OCI-LY7 (cell line): ENCODE results near the gene ARTN. TPM values are rescaled to one million over a fixed set of nuclear protein-coding genes. Genes with fewer than 3 reads are reported as not detected.

Experiments
- BruUV-seq: library from RNA; stranded (reverse); fragments of 400-500 nt; replicated peaks from 2 replicates; lab custom pipeline; 2021; lab: Mats Ljungman, UMichigan
- CTCF ChIA-PET: fragments of 300-600 bp; sonication (Branson Sonifier 250); formaldehyde crosslinking; loops from one replicate; lab custom pipeline; 2022; ENCODE audit warnings: antibody characterized with exemption; ENCODE audit not compliant: unreplicated experiment; lab: Charles Lee
- POLR2A ChIA-PET: fragments of 300-600 bp; sonication (Branson Sonifier 250); formaldehyde crosslinking; loops from one replicate; lab custom pipeline; 2022; ENCODE audit warnings: antibody characterized with exemption; lab: Charles Lee
- DNase-seq: peaks from one replicate; pipeline ENCODE4 v3.0.0-alpha.2; 2015; ENCODE audit warnings: low spot score
- H2AFZ ChIP-seq: fragments of 200-600 bp; sonication (generic), shearing (Covaris generic); 2 replicates; pipeline ENCODE4 v1.6.1; 2014; ENCODE audit warnings: mild to moderate bottlenecking, antibody characterized with exemption, low read length, moderate library complexity
- H3K27ac ChIP-seq: fragments of 200-600 bp; sonication (generic); 2 replicates; pipeline ENCODE4 v1.5.1; 2014; ENCODE audit warnings: mixed run types, low read depth, mild to moderate bottlenecking, moderate library complexity, low read length, inconsistent platforms; ENCODE audit not compliant: poor library complexity, severe bottlenecking
- H3K36me3 ChIP-seq: fragments of 200-600 bp; sonication (generic); 2 replicates; pipeline ENCODE4 v1.6.1; 2014; ENCODE audit warnings: mild to moderate bottlenecking, antibody characterized with exemption, low read length, moderate library complexity, mixed read lengths; ENCODE audit not compliant: insufficient read depth
- H3K4me1 ChIP-seq: fragments of 200-600 bp; sonication (generic); 2 replicates; pipeline ENCODE4 v1.5.1; 2014; ENCODE audit warnings: mild to moderate bottlenecking, low read length; ENCODE audit not compliant: insufficient read depth, poor library complexity, severe bottlenecking
- H3K4me2 ChIP-seq: fragments of 200-600 bp; sonication (generic); 2 replicates; pipeline ENCODE4 v1.6.1; 2014; ENCODE audit warnings: mild to moderate bottlenecking, low read length
- H3K4me3 ChIP-seq: fragments of 200-600 bp; sonication (generic); 2 replicates; pipeline ENCODE4 v1.5.1; 2014; ENCODE audit warnings: mild to moderate bottlenecking, low read depth, low read length; ENCODE audit not compliant: poor library complexity, severe bottlenecking
- H3K79me2 ChIP-seq: fragments of 200-600 bp; sonication (generic); 2 replicates; pipeline ENCODE4 v1.6.1; 2016; ENCODE audit warnings: low read depth, mild to moderate bottlenecking, low read length, moderate library complexity, mixed read lengths; ENCODE audit not compliant: insufficient read depth
- H3K9me2 ChIP-seq: fragments of 200-600 bp; sonication (generic); 2 replicates; pipeline ENCODE4 v1.6.1; 2016; ENCODE audit warnings: mild to moderate bottlenecking, low read length, mixed read lengths; ENCODE audit not compliant: insufficient read depth
- H3K9me3 ChIP-seq: fragments of 200-600 bp; sonication (generic); 2 replicates; pipeline ENCODE4 v1.6.1; 2014; ENCODE audit warnings: mild to moderate bottlenecking, mixed run types, low read length, mixed read lengths
- H4K20me1 ChIP-seq: fragments of 200-600 bp; sonication (generic); 2 replicates; pipeline ENCODE4 v1.6.1; 2014; ENCODE audit warnings: mild to moderate bottlenecking, antibody characterized with exemption, low read length, moderate library complexity, mixed read lengths; ENCODE audit not compliant: insufficient read depth
- EZH2phosphoT487 ChIP-seq: fragments of 200-600 bp; sonication (generic); IDR thresholded peaks from 2 replicates; pipeline ENCODE4 v1.6.1; 2018; ENCODE audit warnings: low read depth, borderline replicate concordance, mild to moderate bottlenecking, mixed run types, antibody characterized with exemption, low read length, moderate library complexity, mixed read lengths
- intact Hi-C: fragments of 100-400 bp; cut with micrococcal nuclease; formaldehyde crosslinking; loops from one replicate; pipeline ENCODE4 v1.10.0; 2022; ENCODE audit not compliant: unreplicated experiment
- total RNA-seq, 2 experiments: library from RNA; depleted of rRNA in 1 of 2; stranded (reverse); fragments of >200 nt in 1 of 2; shearing (Covaris generic) in 1 of 2; gene quantifications; 2 replicates each; pipeline ENCODE4 v1.2.3, GENCODE V29; 2014 to 2022
- TF ChIP-seq, protein P1 (sequence below): fragments of 200-600 bp; sonication (generic); conservative IDR thresholded peaks from 2 replicates; pipeline ENCODE4 v1.5.1; 2014; ENCODE audit warnings: mild to moderate bottlenecking, antibody characterized with exemption, low read length, moderate library complexity, mixed read lengths

Gene ARTN
- total RNA-seq, 2 experiments from 2014 or later: 0.44 to 1.2 TPM

DNA sequence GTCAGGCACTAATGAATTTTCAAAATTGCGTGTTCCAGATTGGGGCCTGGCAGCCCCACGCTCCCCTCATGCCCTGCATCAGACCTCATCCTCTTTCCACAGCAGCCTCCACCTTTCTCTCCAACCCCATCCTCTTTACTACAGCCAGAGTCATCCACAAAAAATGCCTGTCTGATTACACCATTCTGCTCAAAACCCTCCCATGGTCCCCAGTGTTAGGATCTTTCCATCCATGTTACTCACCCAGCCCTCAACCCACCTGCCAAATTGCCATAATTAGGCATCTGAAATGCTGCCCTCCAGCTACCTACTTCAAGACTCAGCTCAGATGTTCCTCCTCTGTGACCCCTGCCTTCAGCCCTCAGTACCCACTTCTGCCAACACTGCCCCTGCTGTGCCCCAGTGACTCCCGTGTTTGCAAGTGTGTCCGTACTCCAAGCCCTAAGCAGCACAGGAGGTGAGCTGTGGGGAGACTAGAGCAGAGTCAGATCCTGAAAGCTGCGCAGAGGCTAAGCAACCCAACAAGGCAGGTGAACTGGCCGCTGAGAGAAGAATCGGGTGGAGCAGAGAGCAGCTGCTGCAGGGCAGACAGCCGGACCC, 715 bp upstream of the ARTN start:
- no peaks in the 10 kb centered on the region for H4K20me1 ChIP-seq
- intact Hi-C loops: loop anchor here (5.0 kb wide), 1 partner anchor 96 kb away; no protein-coding TSS in a partner anchor
- no peak overlapping the region for H3K4me2 ChIP-seq
- H3K36me3 ChIP-seq: no peaks in the 10 kb centered on the region
- ChIA-PET CTCF (interaction anchor here (1.0 kb wide), 1 partner anchor 169 kb away, joined by 3 read pairs; no protein-coding TSS in a partner anchor), POLR2A (no interaction called here)
- no peak overlapping the region for H3K4me3 ChIP-seq
- no peak overlapping the region for H3K27ac ChIP-seq
- TF ChIP-seq EZH2phosphoT487: no peak
- TF ChIP-seq, protein P1, sequence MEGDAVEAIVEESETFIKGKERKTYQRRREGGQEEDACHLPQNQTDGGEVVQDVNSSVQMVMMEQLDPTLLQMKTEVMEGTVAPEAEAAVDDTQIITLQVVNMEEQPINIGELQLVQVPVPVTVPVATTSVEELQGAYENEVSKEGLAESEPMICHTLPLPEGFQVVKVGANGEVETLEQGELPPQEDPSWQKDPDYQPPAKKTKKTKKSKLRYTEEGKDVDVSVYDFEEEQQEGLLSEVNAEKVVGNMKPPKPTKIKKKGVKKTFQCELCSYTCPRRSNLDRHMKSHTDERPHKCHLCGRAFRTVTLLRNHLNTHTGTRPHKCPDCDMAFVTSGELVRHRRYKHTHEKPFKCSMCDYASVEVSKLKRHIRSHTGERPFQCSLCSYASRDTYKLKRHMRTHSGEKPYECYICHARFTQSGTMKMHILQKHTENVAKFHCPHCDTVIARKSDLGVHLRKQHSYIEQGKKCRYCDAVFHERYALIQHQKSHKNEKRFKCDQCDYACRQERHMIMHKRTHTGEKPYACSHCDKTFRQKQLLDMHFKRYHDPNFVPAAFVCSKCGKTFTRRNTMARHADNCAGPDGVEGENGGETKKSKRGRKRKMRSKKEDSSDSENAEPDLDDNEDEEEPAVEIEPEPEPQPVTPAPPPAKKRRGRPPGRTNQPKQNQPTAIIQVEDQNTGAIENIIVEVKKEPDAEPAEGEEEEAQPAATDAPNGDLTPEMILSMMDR: no peak
- no peaks in the 10 kb centered on the region for H3K9me3 ChIP-seq
- no peaks in the 10 kb centered on the region for H3K9me2 ChIP-seq
- H3K79me2 ChIP-seq: no peaks in the 10 kb centered on the region
- BruUV-seq: no TSS peak
- no peak for DNase-seq
- no peak overlapping the region for H2AFZ ChIP-seq
- no peaks in the 10 kb centered on the region for H3K4me1 ChIP-seq

DNA sequence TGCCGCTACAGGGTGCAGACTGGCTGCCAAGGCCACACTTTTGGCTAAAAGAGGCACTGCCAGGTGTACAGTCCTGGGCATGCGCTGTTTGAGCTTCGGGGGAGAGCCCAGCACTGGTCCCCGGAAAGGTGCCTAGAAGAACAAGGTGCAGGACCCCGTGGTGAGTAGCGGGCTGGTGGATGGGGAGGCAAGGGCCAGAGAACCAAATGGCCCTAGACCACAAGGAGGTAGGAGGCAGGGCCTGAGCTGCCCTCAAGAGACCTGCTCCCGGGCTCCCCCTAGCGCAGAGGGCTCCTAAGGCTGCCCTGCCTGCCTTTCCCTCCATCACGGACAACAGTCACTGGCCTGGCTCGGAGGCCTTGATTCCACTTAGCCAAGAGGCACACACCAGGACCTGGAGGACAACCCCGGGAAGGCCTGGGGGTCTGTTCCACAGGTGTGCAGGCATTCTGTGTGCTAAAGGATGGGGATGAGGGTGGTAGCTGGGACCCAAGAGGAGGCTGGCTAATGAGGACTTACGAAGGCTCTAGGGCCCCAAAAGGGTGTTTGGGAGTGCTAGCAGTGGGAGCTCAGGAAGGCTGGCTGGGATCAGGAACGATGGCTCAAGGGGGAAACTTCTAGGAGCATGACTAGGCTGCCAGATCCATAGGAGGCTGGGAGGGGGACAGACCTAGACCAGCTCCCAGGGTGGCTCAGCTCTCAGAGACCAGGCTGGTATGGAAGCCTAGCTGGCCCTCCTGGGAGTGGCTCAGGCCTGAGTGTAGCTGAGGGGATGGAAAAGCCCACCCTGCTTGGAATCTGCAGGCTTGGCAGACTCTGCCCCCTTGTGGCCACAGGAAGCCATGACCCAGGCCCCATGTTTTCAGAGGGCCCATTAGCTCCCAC, 742 bp downstream of the ARTN start:
- H3K4me1 ChIP-seq: no peaks in the 10 kb centered on the region
- ChIA-PET POLR2A (interaction anchor here (0.6 to 1.2 kb wide), 5 partner anchors 108 to 236 kb away, joined by 3 to 4 read pairs (median 3); partner anchors contain the start of gene ST3GAL3), CTCF (interaction anchor here (0.6 to 2.2 kb wide), 10 partner anchors 9 to 283 kb away, joined by 3 to 40 read pairs (median 4); partner anchors contain the start of gene IPO13)
- DNase-seq: peak; percentile 70
- H3K9me2 ChIP-seq: no peaks in the 10 kb centered on the region
- H3K36me3 ChIP-seq: no peaks in the 10 kb centered on the region
- TF ChIP-seq EZH2phosphoT487: no peak
- TF ChIP-seq, protein P1: peak; percentile 82
- BruUV-seq: no TSS peak
- no peak overlapping the region for H3K27ac ChIP-seq
- H3K4me3 ChIP-seq: no peak overlapping the region
- no peaks in the 10 kb centered on the region for H3K9me3 ChIP-seq
- intact Hi-C loops: loop anchor here (1.0 to 5.0 kb wide), 4 partner anchors 97 to 707 kb away; no protein-coding TSS in a partner anchor
- H3K4me2 ChIP-seq: peak overlapping the region; percentile 17; the same call in 1 of the 2 replicates
- H3K79me2 ChIP-seq: no peaks in the 10 kb centered on the region
- H2AFZ ChIP-seq: no peak overlapping the region
- no peaks in the 10 kb centered on the region for H4K20me1 ChIP-seq
